ENCODE data around the gene KREMEN2. TPM values are rescaled to one million over a fixed set of nuclear protein-coding genes. Genes with fewer than 3 reads are reported as not detected.
A peak's percentile ranks its signal among the peaks of the same experiment; 100 is the strongest.

The KREMEN2 gene
- total RNA-seq, 1 donor from 2014 or later: 8.0 TPM

DNA sequence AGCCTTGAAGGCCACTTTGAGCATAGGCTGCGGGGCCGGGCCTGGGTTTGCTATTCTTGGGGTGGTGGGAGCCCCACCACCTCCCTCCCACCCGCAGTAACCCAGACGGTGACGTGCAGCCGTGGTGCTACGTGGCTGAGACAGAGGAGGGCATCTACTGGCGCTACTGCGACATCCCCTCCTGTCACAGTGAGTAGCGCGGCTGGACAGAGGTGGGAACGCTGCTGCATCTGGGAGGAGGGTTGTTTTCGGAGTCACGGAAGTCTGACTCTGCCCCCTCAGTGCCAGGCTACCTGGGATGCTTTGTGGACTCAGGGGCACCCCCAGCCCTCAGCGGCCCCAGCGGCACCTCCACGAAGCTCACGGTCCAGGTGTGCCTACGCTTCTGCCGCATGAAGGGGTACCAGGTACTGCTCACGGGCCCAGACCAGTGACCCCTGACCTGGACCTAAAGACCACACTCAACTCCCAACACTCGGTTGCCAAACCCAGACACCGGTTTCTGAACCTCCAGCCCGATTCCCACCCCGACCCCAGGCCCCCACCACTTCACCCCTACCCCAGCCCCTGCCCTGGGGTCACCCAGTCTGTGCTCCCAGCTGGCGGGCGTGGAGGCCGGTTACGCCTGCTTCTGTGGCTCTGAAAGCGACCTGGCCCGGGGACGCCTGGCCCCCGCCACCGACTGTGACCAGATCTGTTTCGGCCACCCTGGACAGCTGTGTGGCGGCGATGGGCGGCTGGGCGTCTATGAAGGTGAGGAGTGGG is 2.1 kb downstream of the KREMEN2 start:
- Mint-ChIP-seq H3K27ac (ENCODE audit: unreplicated experiment) (no peak overlapping the region), H3K4me1 (ENCODE audit: low read depth, unreplicated experiment) (no peaks in the 10 kb centered on the region), H3K36me3 (ENCODE audit: low read depth, unreplicated experiment) (peaks cover 6% of the 10 kb centered on the region), H3K9me3 (ENCODE audit: unreplicated experiment) (no peaks in the 10 kb centered on the region), H3K27me3 (ENCODE audit: low read depth, unreplicated experiment) (peaks cover 13% of the 10 kb centered on the region), H3K4me3 (ENCODE audit: unreplicated experiment) (no peak overlapping the region)
- Histone ChIP-seq H3K9me3 (ENCODE audit: insufficient read depth, low read depth, low read length) (no peaks in the 10 kb centered on the region), H3K4me3 (ENCODE audit: insufficient read depth, low read depth, low read length) (no peak overlapping the region), H3K36me3 (ENCODE audit: insufficient read depth, low read length) (no peaks in the 10 kb centered on the region), H4K20me1 (ENCODE audit: insufficient read depth, low read length) (peaks cover 15% of the 10 kb centered on the region), H3K9ac (ENCODE audit: low read length) (no peak overlapping the region), H2AFZ (ENCODE audit: low read depth, low read length) (no peak overlapping the region), H3K4me1 (ENCODE audit: insufficient read depth, low read length) (peaks cover 17% of the 10 kb centered on the region), H3K27me3 (ENCODE audit: insufficient read depth, low read length) (peaks cover 48% of the 10 kb centered on the region), H3K27ac (ENCODE audit: low read depth, low read length) (no peak overlapping the region), H3K4me2 (ENCODE audit: low read length) (peak overlapping the region; percentile 44), H3K79me2 (ENCODE audit: insufficient read depth, low read length) (no peaks in the 10 kb centered on the region)
- FAIRE-seq: no peak
- no peak for DNase-seq (ENCODE audit: low read depth)
- TF ChIP-seq, protein P1, sequence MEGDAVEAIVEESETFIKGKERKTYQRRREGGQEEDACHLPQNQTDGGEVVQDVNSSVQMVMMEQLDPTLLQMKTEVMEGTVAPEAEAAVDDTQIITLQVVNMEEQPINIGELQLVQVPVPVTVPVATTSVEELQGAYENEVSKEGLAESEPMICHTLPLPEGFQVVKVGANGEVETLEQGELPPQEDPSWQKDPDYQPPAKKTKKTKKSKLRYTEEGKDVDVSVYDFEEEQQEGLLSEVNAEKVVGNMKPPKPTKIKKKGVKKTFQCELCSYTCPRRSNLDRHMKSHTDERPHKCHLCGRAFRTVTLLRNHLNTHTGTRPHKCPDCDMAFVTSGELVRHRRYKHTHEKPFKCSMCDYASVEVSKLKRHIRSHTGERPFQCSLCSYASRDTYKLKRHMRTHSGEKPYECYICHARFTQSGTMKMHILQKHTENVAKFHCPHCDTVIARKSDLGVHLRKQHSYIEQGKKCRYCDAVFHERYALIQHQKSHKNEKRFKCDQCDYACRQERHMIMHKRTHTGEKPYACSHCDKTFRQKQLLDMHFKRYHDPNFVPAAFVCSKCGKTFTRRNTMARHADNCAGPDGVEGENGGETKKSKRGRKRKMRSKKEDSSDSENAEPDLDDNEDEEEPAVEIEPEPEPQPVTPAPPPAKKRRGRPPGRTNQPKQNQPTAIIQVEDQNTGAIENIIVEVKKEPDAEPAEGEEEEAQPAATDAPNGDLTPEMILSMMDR (IDR thresholded peaks at IDR 0.05; ENCODE audit: insufficient read depth, low read depth, low read length): no peak
- TF ChIP-seq EZH2 (IDR thresholded peaks at IDR 0.05; ENCODE audit: insufficient read depth, low read length): no peak

DNA sequence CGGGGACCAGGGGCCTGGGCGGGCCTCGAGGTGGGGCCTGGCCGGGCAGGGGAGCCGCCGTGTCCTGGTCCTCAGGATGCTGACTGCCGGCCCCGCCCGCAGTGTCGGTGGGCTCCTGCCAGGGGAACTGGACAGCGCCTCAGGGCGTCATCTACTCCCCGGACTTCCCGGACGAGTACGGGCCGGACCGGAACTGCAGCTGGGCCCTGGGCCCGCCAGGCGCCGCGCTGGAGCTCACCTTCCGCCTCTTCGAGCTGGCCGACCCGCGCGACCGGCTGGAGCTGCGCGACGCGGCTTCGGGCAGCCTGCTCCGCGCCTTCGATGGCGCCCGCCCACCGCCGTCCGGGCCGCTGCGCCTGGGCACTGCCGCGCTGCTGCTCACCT is 2.7 kb downstream of the KREMEN2 start:
- FAIRE-seq (no peak), DNase-seq (ENCODE audit: low read depth) (no peak)
- no peaks in the 10 kb centered on the region for H3K4me1 Mint-ChIP-seq (ENCODE audit: low read depth, unreplicated experiment)
- peaks cover 6% of the 10 kb centered on the region for H3K36me3 Mint-ChIP-seq (ENCODE audit: low read depth, unreplicated experiment)
- peaks cover 17% of the 10 kb centered on the region for H3K4me1 ChIP-seq (ENCODE audit: insufficient read depth, low read length)
- H3K27me3 Mint-ChIP-seq (ENCODE audit: low read depth, unreplicated experiment): peaks cover 11% of the 10 kb centered on the region
- peak overlapping the region; percentile 44 for H3K4me2 ChIP-seq (ENCODE audit: low read length)
- H3K9me3 Mint-ChIP-seq (ENCODE audit: unreplicated experiment): no peaks in the 10 kb centered on the region
- TF ChIP-seq, protein P1 (IDR thresholded peaks at IDR 0.05; ENCODE audit: insufficient read depth, low read depth, low read length): no peak
- peak; percentile 97 for TF ChIP-seq EZH2 (IDR thresholded peaks at IDR 0.05; ENCODE audit: insufficient read depth, low read length)
- no peaks in the 10 kb centered on the region for H3K9me3 ChIP-seq (ENCODE audit: insufficient read depth, low read depth, low read length)
- no peak overlapping the region for H3K27ac Mint-ChIP-seq (ENCODE audit: unreplicated experiment)
- H3K36me3 ChIP-seq (ENCODE audit: insufficient read depth, low read length): no peaks in the 10 kb centered on the region
- no peak overlapping the region for H3K9ac ChIP-seq (ENCODE audit: low read length)
- H2AFZ ChIP-seq (ENCODE audit: low read depth, low read length): no peak overlapping the region
- H3K27ac ChIP-seq (ENCODE audit: low read depth, low read length): no peak overlapping the region
- peaks cover 18% of the 10 kb centered on the region for H4K20me1 ChIP-seq (ENCODE audit: insufficient read depth, low read length)
- no peaks in the 10 kb centered on the region for H3K79me2 ChIP-seq (ENCODE audit: insufficient read depth, low read length)
- no peak overlapping the region for H3K4me3 ChIP-seq (ENCODE audit: insufficient read depth, low read depth, low read length)
- H3K27me3 ChIP-seq (ENCODE audit: insufficient read depth, low read length): peaks cover 47% of the 10 kb centered on the region
- no peak overlapping the region for H3K4me3 Mint-ChIP-seq (ENCODE audit: unreplicated experiment)

DNA sequence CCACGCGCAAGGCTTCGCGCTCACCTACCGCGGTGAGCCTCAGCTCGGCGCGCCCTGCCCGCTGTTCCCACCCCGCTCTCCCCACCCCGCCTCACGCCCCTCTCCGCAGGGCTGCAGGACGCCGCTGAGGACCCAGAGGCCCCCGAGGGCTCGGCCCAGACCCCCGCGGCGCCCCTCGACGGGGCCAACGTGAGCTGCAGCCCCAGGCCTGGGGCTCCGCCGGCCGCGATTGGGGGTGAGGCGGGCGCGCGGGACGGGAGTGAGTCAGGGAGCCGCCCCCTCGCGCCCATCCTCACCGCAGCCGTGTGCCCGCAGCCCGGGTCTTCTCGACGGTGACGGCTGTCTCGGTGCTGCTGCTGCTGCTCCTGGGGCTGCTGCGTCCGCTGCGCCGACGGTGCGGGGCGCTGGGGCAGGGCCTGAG is 3.1 kb downstream of the KREMEN2 start:
- H3K4me3 ChIP-seq (ENCODE audit: insufficient read depth, low read depth, low read length): no peak overlapping the region

More for the DNA sequence above, 3.1 kb downstream of the KREMEN2 start:
- Histone ChIP-seq H3K79me2 (ENCODE audit: insufficient read depth, low read length) (no peaks in the 10 kb centered on the region), H2AFZ (ENCODE audit: low read depth, low read length) (no peak overlapping the region), H3K4me2 (ENCODE audit: low read length) (peak overlapping the region; percentile 44), H3K27me3 (ENCODE audit: insufficient read depth, low read length) (peaks cover 42% of the 10 kb centered on the region), H4K20me1 (ENCODE audit: insufficient read depth, low read length) (peaks cover 21% of the 10 kb centered on the region), H3K9ac (ENCODE audit: low read length) (no peak overlapping the region), H3K36me3 (ENCODE audit: insufficient read depth, low read length) (no peaks in the 10 kb centered on the region), H3K9me3 (ENCODE audit: insufficient read depth, low read depth, low read length) (no peaks in the 10 kb centered on the region), H3K4me1 (ENCODE audit: insufficient read depth, low read length) (peaks cover 17% of the 10 kb centered on the region), H3K27ac (ENCODE audit: low read depth, low read length) (no peak overlapping the region)
- Mint-ChIP-seq H3K4me1 (ENCODE audit: low read depth, unreplicated experiment) (no peaks in the 10 kb centered on the region), H3K9me3 (ENCODE audit: unreplicated experiment) (no peaks in the 10 kb centered on the region), H3K27me3 (ENCODE audit: low read depth, unreplicated experiment) (peaks cover 14% of the 10 kb centered on the region), H3K36me3 (ENCODE audit: low read depth, unreplicated experiment) (peaks cover 6% of the 10 kb centered on the region), H3K27ac (ENCODE audit: unreplicated experiment) (no peak overlapping the region), H3K4me3 (ENCODE audit: unreplicated experiment) (no peak overlapping the region)
- FAIRE-seq (no peak), DNase-seq (ENCODE audit: low read depth) (no peak)
- TF ChIP-seq, protein P1 (IDR thresholded peaks at IDR 0.05; ENCODE audit: insufficient read depth, low read depth, low read length): no peak
- peak; percentile 78 for TF ChIP-seq EZH2 (IDR thresholded peaks at IDR 0.05; ENCODE audit: insufficient read depth, low read length)
